Heart left ventricle (tissue), 13 donors: Measurements from ENCODE around the gene CADM2.

Experiments used
- CTCF ChIP-seq, 12 donors: fragments of 200-600 bp; sonication (generic) in 4 of 12; IDR thresholded peaks; one replicate each; pipeline versions ENCODE4 v1.5.0 to v1.8.0; 2018 to 2022; ENCODE audit warnings: antibody characterized with exemption in 12 of 12, mild to moderate bottlenecking in 5 of 12
- POLR2A ChIP-seq, 2 donors: fragments of 450-650 bp; IDR thresholded peaks; one replicate each; pipeline ENCODE4 v1.6.1; 2017; ENCODE audit warnings: antibody characterized with exemption in 2 of 2, mild to moderate bottlenecking in 2 of 2, moderate library complexity in 2 of 2
- donor health status: ischemic (EF 13 %, LVEDD 7.1; RV severe dilation, severe dysfunction).
- donor health status: DM: no; HTN: yes; CAD: no.
- donor health status: DM: no; HTN: no; CAD: no.
- donor health status: ischemic (EF 25% LVEDD 6.9; RV normal size, moderate dysfunction).
- donor health status: ischemic (EF 25% LVEDD 5.7; RV mildly dilated, moderate dysfunction).
- donor health status: ischemic (EF 35%, LVEDD 5.7; RV mildly dilated, moderate dysfunction).
- donor health status: nonischemic (EF 11% LVEDD 7.7; RV severe dilation, severe dysfunction).
- donor health status: DM: yes; HTN: yes; CAD: no.
- donor health status: PGD.
- donor health status: ischemic (EF 29% LVEDD 5.4; RV normal size, mild dysfunction).
- donor health status: nonischemic (EF 23%, LVEDD 6.1; RV moderate dilation, normal function).

DNA sequence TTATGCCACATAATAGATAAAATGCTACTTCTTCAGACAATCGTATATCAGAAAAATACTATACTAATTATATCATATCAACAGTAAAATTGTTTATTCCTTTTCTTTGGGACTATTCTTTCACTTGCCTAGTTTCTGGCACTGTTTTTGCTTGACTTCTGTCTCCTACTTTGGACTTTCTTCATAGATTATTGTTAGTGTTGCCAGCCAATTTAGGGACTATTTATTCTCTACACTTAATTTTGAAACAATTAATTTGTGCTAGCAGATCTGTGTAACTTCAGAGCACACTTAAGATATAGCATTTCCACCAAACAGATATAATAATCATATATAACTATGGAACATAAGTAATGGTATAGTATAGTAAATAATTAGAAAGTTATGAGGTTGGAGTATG, 305.6 kb downstream of the CADM2 start:
- TF ChIP-seq CTCF (IDR thresholded peaks at IDR 0.05) (no peak), POLR2A (IDR thresholded peaks at IDR 0.05) (no peak)
